HEK293 (cell line): Measurements from ENCODE around the gene CDH24.

Experiments
- FEZF1 ChIP-seq: fragments of 450-650 bp; formaldehyde crosslinking; IDR thresholded peaks from 2 replicates; pipeline ENCODE4 v1.5.1; 2016; ENCODE audit warnings: missing biosample characterization, missing genetic modification characterization
- GLIS1 ChIP-seq: fragments of 450-650 bp; formaldehyde crosslinking; IDR thresholded peaks from 2 replicates; pipeline ENCODE4 v1.5.1; 2016; ENCODE audit warnings: missing biosample characterization, missing genetic modification characterization
- GLIS2 ChIP-seq: fragments of 450-650 bp; formaldehyde crosslinking; IDR thresholded peaks from 2 replicates; pipeline ENCODE4 v1.5.1; 2016; ENCODE audit warnings: missing biosample characterization, missing genetic modification characterization
- KLF1 ChIP-seq: fragments of 450-650 bp; formaldehyde crosslinking; IDR thresholded peaks from 2 replicates; pipeline ENCODE4 v1.5.1; 2016; ENCODE audit warnings: missing biosample characterization, missing genetic modification characterization
- MZF1 ChIP-seq: fragments of 450-650 bp; formaldehyde crosslinking; IDR thresholded peaks from 2 replicates; pipeline ENCODE4 v1.5.1; 2017; ENCODE audit warnings: missing biosample characterization, missing genetic modification characterization, borderline replicate concordance
- PRDM1 ChIP-seq: fragments of 450-650 bp; formaldehyde crosslinking; IDR thresholded peaks from 2 replicates; pipeline ENCODE4; 2016; ENCODE audit warnings: missing biosample characterization, missing genetic modification characterization
- SP2 ChIP-seq: fragments of 450-650 bp; formaldehyde crosslinking; IDR thresholded peaks from 2 replicates; pipeline ENCODE4 v1.5.1; 2016; ENCODE audit warnings: missing biosample characterization, missing genetic modification characterization
- SP7 ChIP-seq: fragments of 450-650 bp; formaldehyde crosslinking; IDR thresholded peaks from 2 replicates; pipeline ENCODE4 v1.5.1; 2016; ENCODE audit warnings: missing biosample characterization, missing genetic modification characterization
- ZBTB20 ChIP-seq: fragments of 450-650 bp; formaldehyde crosslinking; IDR thresholded peaks from 2 replicates; pipeline ENCODE4 v1.5.1; 2016; ENCODE audit warnings: missing biosample characterization, missing genetic modification characterization
- ZBTB7A ChIP-seq: fragments of 450-650 bp; formaldehyde crosslinking; IDR thresholded peaks from 2 replicates; pipeline ENCODE4 v1.5.1; 2016; ENCODE audit warnings: low read depth, missing biosample characterization, missing genetic modification characterization
- ZFP69B ChIP-seq: fragments of 450-650 bp; formaldehyde crosslinking; IDR thresholded peaks from 2 replicates; pipeline ENCODE4 v1.5.1; 2016; ENCODE audit warnings: missing biosample characterization, missing genetic modification characterization
- ZNF10 ChIP-seq: fragments of 450-650 bp; formaldehyde crosslinking; IDR thresholded peaks from 2 replicates; pipeline ENCODE4 v1.5.1; 2017; ENCODE audit warnings: missing biosample characterization, missing genetic modification characterization
- ZNF148 ChIP-seq: fragments of 450-650 bp; formaldehyde crosslinking; IDR thresholded peaks from 2 replicates; pipeline ENCODE4 v1.5.0; 2017; ENCODE audit warnings: missing biosample characterization, missing genetic modification characterization, borderline replicate concordance
- ZNF324 ChIP-seq: fragments of 450-650 bp; formaldehyde crosslinking; IDR thresholded peaks from 2 replicates; pipeline ENCODE4 v1.5.1; 2016; ENCODE audit warnings: missing biosample characterization, missing genetic modification characterization
- ZNF335 ChIP-seq: fragments of 450-650 bp; formaldehyde crosslinking; conservative IDR thresholded peaks from 2 replicates; pipeline ENCODE4 v1.5.1; 2016; ENCODE audit warnings: missing biosample characterization, missing genetic modification characterization
- ZNF350 ChIP-seq: fragments of 450-650 bp; formaldehyde crosslinking; IDR thresholded peaks from 2 replicates; pipeline ENCODE4 v1.5.0; 2017; ENCODE audit warnings: missing biosample characterization, mild to moderate bottlenecking, missing genetic modification characterization
- ZNF37A ChIP-seq: fragments of 450-650 bp; IDR thresholded peaks from 2 replicates; pipeline ENCODE4 v1.5.1; 2018; ENCODE audit warnings: missing biosample characterization, missing genetic modification characterization
- ZNF394 ChIP-seq: fragments of 450-650 bp; formaldehyde crosslinking; IDR thresholded peaks from 2 replicates; pipeline ENCODE4 v1.5.1; 2016; ENCODE audit warnings: missing biosample characterization, missing genetic modification characterization, mild to moderate bottlenecking, moderate library complexity, borderline replicate concordance
- ZNF416 ChIP-seq: fragments of 450-650 bp; formaldehyde crosslinking; IDR thresholded peaks from 2 replicates; pipeline ENCODE4 v1.5.1; 2016; ENCODE audit warnings: missing biosample characterization, missing genetic modification characterization
- ZNF423 ChIP-seq: fragments of 450-650 bp; formaldehyde crosslinking; IDR thresholded peaks from 2 replicates; pipeline ENCODE4 v1.5.1; 2016; ENCODE audit warnings: missing biosample characterization, missing genetic modification characterization
- ZNF473 ChIP-seq: fragments of 450-650 bp; formaldehyde crosslinking; IDR thresholded peaks from 2 replicates; pipeline ENCODE4 v1.5.1; 2017; ENCODE audit warnings: missing biosample characterization, missing genetic modification characterization
- ZNF544 ChIP-seq: fragments of 450-650 bp; formaldehyde crosslinking; IDR thresholded peaks from 2 replicates; pipeline ENCODE4 v1.5.0; 2017; ENCODE audit warnings: missing biosample characterization, missing genetic modification characterization
- ZNF548 ChIP-seq: fragments of 450-650 bp; formaldehyde crosslinking; IDR thresholded peaks from 2 replicates; pipeline ENCODE4 v1.5.1; 2016; ENCODE audit warnings: missing biosample characterization, missing genetic modification characterization
- ZNF561 ChIP-seq: fragments of 450-650 bp; IDR thresholded peaks from 2 replicates; pipeline ENCODE4 v1.5.1; 2018; ENCODE audit warnings: missing biosample characterization, missing genetic modification characterization, borderline replicate concordance
- ZNF571 ChIP-seq: fragments of 450-650 bp; formaldehyde crosslinking; IDR thresholded peaks from 2 replicates; pipeline ENCODE4 v1.5.0; 2017; ENCODE audit warnings: missing biosample characterization, missing genetic modification characterization
- ZNF600 ChIP-seq: fragments of 450-650 bp; formaldehyde crosslinking; IDR thresholded peaks from 2 replicates; pipeline ENCODE4 v1.5.1; 2016; ENCODE audit warnings: missing biosample characterization, missing genetic modification characterization
- ZNF768 ChIP-seq: fragments of 450-650 bp; formaldehyde crosslinking; IDR thresholded peaks from 2 replicates; pipeline ENCODE4 v1.5.1; 2018; ENCODE audit warnings: missing biosample characterization, mild to moderate bottlenecking, missing genetic modification characterization
- TF ChIP-seq, protein P1 (sequence below): fragments of 450-650 bp; formaldehyde crosslinking; IDR thresholded peaks from 2 replicates; pipeline ENCODE4 v1.5.1; 2016; ENCODE audit warnings: missing biosample characterization, missing genetic modification characterization
- TF ChIP-seq, protein P2 (sequence below): fragments of 450-650 bp; formaldehyde crosslinking; IDR thresholded peaks from 2 replicates; pipeline ENCODE4 v1.5.1; 2016; ENCODE audit warnings: missing biosample characterization, missing genetic modification characterization
- TF ChIP-seq, protein P3 (sequence below): fragments of 450-650 bp; formaldehyde crosslinking; IDR thresholded peaks from 2 replicates; pipeline ENCODE4 v1.5.1; 2016; ENCODE audit warnings: missing biosample characterization, missing genetic modification characterization

Gene CDH24

DNA sequence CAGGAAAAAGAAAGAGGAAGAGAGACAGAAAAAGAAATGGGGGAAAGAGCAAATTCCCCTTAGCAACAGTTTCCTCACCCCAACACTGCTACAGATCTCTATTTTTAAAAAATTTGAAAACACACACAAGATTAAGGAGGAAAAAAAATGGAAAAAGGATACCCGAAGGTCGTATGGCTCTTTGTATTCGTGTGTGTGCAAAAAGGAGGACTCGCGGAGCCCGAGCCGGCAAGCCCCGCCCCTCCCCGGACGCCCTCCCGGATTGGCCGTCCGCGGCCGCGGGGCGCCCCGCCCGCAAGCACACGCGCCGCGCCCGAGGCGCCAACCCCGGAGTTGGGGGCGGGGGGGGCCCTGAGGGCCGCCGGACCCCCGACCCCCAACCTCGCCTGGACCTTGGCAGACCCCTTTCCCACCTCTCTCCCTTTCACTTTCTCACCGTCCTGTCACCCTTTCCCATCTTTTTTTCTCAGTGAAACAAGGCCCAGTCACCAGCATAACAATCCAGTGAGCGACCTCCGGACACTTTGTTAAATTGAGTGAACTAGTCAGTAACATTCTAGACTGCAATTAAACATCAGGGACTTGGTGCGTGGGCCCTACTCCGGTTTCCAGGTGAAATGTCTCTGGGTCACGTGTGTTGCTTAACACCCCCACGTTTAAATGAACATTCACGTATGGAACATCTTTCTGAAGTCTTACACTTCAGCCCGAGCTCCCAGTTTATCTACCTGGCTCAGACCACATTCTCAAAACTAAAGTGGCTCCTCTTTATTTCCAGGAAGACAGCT lies 47.2 kb downstream of the CDH24 start, which contains the start of gene C14orf93 (continued):
- TF ChIP-seq KLF1 (tag by site-specific recombination), result peak; percentile 22; the same call in 1 of the 2 replicates
- TF ChIP-seq GLIS1 (tag by site-specific recombination), result peak; percentile 40; the same call in 1 of the 2 replicates
- TF ChIP-seq SP7 (tag by site-specific recombination), result peak; percentile 62
- TF ChIP-seq ZNF423 (tag by site-specific recombination), result no peak
- no peak for TF ChIP-seq ZNF148 (tag by site-specific recombination)
- peak; percentile 65; the same call in 1 of the 2 replicates for TF ChIP-seq ZFP69B (tag by site-specific recombination)
- peak; percentile 41; the same call in 1 of the 2 replicates for TF ChIP-seq ZNF561 (tag by site-specific recombination)
- peak; percentile 56; the same call in 1 of the 2 replicates for TF ChIP-seq ZNF324 (tag by site-specific recombination)
- peak; percentile 23; the same call in 1 of the 2 replicates for TF ChIP-seq SP2 (tag by site-specific recombination)
- no peak for TF ChIP-seq ZNF37A (tag by site-specific recombination)
- no peak for TF ChIP-seq ZNF544 (tag by site-specific recombination)
- no peak for TF ChIP-seq ZNF571
- TF ChIP-seq ZNF473 (tag by site-specific recombination), result no peak
- TF ChIP-seq ZNF394 (tag by site-specific recombination), result no peak
- no peak for TF ChIP-seq ZNF10
- TF ChIP-seq PRDM1, result peak; percentile 94
- no peak for TF ChIP-seq ZNF350
- TF ChIP-seq, protein P1, sequence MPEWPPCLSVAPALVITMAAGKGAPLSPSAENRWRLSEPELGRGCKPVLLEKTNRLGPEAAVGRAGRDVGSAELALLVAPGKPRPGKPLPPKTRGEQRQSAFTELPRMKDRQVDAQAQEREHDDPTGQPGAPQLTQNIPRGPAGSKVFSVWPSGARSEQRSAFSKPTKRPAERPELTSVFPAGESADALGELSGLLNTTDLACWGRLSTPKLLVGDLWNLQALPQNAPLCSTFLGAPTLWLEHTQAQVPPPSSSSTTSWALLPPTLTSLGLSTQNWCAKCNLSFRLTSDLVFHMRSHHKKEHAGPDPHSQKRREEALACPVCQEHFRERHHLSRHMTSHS, result no peak
- TF ChIP-seq FEZF1, result peak; percentile 61
- TF ChIP-seq, protein P2, sequence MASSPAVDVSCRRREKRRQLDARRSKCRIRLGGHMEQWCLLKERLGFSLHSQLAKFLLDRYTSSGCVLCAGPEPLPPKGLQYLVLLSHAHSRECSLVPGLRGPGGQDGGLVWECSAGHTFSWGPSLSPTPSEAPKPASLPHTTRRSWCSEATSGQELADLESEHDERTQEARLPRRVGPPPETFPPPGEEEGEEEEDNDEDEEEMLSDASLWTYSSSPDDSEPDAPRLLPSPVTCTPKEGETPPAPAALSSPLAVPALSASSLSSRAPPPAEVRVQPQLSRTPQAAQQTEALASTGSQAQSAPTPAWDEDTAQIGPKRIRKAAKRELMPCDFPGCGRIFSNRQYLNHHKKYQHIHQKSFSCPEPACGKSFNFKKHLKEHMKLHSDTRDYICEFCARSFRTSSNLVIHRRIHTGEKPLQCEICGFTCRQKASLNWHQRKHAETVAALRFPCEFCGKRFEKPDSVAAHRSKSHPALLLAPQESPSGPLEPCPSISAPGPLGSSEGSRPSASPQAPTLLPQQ (tag by site-specific recombination), result peak; percentile 23
- 0 out of 2 replicates have a peak, but pooled peaks have one; percentile 46 for TF ChIP-seq GLIS2 (tag by site-specific recombination)
- TF ChIP-seq ZNF548 (tag by site-specific recombination), result no peak
- TF ChIP-seq, protein P3, sequence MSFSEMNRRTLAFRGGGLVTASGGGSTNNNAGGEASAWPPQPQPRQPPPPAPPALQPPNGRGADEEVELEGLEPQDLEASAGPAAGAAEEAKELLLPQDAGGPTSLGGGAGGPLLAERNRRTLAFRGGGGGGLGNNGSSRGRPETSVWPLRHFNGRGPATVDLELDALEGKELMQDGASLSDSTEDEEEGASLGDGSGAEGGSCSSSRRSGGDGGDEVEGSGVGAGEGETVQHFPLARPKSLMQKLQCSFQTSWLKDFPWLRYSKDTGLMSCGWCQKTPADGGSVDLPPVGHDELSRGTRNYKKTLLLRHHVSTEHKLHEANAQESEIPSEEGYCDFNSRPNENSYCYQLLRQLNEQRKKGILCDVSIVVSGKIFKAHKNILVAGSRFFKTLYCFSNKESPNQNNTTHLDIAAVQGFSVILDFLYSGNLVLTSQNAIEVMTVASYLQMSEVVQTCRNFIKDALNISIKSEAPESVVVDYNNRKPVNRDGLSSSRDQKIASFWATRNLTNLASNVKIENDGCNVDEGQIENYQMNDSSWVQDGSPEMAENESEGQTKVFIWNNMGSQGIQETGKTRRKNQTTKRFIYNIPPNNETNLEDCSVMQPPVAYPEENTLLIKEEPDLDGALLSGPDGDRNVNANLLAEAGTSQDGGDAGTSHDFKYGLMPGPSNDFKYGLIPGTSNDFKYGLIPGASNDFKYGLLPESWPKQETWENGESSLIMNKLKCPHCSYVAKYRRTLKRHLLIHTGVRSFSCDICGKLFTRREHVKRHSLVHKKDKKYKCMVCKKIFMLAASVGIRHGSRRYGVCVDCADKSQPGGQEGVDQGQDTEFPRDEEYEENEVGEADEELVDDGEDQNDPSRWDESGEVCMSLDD (tag by site-specific recombination), result peak; percentile 95
- 0 out of 2 replicates have a peak, but pooled peaks have one; percentile 47 for TF ChIP-seq ZNF600 (tag by site-specific recombination)
- TF ChIP-seq ZNF416, result no peak
- TF ChIP-seq ZBTB20 (tag by site-specific recombination), result peak; percentile 94
- no peak for TF ChIP-seq MZF1 (tag by site-specific recombination)
- no peak for TF ChIP-seq ZNF768 (tag by site-specific recombination)
- TF ChIP-seq ZNF335, result peak; percentile 94
- TF ChIP-seq ZBTB7A, result peak; percentile 97
